BJ (cell line): Measurements from ENCODE around the gene SLX4IP. TPM values are rescaled to one million over a fixed set of nuclear protein-coding genes. Genes with fewer than 3 reads are reported as not detected.

Experiments used
- CTCF ChIA-PET: fragments of 350-600 bp; formaldehyde crosslinking; extraction: SDS; loops from one replicate; lab custom pipeline; 2021; ENCODE audit warnings: antibody characterized with exemption, inconsistent platforms; lab: Yijun Ruan, JAX
- POLR2A ChIA-PET: fragments of 300-600 bp; sonication (Branson Sonifier 250); formaldehyde crosslinking; extraction: SDS; loops from one replicate; lab custom pipeline; 2021; ENCODE audit warnings: antibody characterized with exemption; lab: Charles Lee
- DNase-seq: peaks from one replicate; pipeline ENCODE4 v3.0.0-alpha.2; 2011; ENCODE audit warnings: low read depth
- H3K27me3 ChIP-seq: 2 replicates; pipeline ENCODE4 v1.6.0; 2011; ENCODE audit warnings: low read length; ENCODE audit not compliant: control insufficient read depth, insufficient read depth
- H3K36me3 ChIP-seq: 2 replicates; pipeline ENCODE4 v1.5.1; 2011; ENCODE audit warnings: low read length; ENCODE audit not compliant: control insufficient read depth, insufficient read depth
- H3K4me3 ChIP-seq: 2 replicates; pipeline ENCODE4 v1.5.1; 2011; ENCODE audit warnings: low read depth, mild to moderate bottlenecking, control low read depth, low read length
- polyA plus RNA-seq: library from polyadenylated mRNA; depleted of rRNA; stranded (reverse); fragments of >200 nt; gene quantifications from 2 replicates; pipeline ENCODE4 v1.2.3, GENCODE V29; 2011
- TF ChIP-seq, protein P1 (sequence below): IDR thresholded peaks from 2 replicates; pipeline ENCODE4 v1.5.1; 2011; ENCODE audit warnings: low read depth, mild to moderate bottlenecking, control low read depth, inconsistent platforms, low read length, moderate library complexity; ENCODE audit not compliant: insufficient read depth

The SLX4IP gene
- polyA plus RNA-seq, 1 experiment = 1.6 TPM

DNA sequence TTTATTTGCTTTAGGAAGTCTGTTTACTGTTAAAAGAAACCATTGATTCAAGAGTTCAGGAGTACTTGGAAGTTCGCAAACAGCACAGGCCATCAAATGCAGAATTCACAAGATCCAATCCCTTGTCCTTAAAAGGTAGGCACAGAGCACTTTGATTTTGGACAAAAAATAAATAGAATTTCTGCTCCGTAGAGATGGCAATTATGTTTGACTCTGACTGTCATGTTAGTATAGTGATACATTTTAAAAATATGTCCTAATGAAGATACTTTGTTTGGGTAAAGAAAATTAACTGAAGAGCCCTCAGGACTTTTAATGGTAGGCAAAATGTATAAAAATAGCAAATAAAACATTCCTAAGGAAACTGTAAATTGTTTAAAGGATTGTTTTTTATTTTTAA is 125.6 kb downstream of the SLX4IP start:
- H3K36me3 ChIP-seq = no peaks in the 10 kb centered on the region
- TF ChIP-seq, protein P1, sequence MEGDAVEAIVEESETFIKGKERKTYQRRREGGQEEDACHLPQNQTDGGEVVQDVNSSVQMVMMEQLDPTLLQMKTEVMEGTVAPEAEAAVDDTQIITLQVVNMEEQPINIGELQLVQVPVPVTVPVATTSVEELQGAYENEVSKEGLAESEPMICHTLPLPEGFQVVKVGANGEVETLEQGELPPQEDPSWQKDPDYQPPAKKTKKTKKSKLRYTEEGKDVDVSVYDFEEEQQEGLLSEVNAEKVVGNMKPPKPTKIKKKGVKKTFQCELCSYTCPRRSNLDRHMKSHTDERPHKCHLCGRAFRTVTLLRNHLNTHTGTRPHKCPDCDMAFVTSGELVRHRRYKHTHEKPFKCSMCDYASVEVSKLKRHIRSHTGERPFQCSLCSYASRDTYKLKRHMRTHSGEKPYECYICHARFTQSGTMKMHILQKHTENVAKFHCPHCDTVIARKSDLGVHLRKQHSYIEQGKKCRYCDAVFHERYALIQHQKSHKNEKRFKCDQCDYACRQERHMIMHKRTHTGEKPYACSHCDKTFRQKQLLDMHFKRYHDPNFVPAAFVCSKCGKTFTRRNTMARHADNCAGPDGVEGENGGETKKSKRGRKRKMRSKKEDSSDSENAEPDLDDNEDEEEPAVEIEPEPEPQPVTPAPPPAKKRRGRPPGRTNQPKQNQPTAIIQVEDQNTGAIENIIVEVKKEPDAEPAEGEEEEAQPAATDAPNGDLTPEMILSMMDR = no peak
- no peak for DNase-seq
- CTCF ChIA-PET = no interaction called here
- no peaks in the 10 kb centered on the region for H3K27me3 ChIP-seq
- no peak overlapping the region for H3K4me3 ChIP-seq
- POLR2A ChIA-PET = no interaction called here

DNA sequence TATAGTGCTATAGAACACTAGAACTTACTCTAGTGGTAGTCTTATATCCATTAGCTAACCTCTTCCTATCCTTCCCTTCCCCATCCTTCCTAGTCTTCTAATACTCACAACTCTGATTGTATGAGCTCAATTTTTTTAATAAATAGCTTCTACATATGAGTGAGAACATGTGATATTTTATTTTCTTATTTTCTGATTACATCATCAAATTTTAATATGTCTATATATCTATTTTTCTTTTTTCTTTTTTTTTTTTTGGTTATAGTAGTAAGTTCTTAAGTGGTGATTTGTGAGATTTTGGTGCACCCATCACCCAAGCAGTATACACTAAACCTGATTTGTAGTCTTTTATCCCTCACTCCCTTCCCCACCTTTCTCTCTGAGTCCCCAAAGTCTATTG is 126.2 kb downstream of the SLX4IP start:
- Histone ChIP-seq H3K36me3 (no peaks in the 10 kb centered on the region), H3K4me3 (no peak overlapping the region), H3K27me3 (no peaks in the 10 kb centered on the region)
- TF ChIP-seq, protein P1 = no peak
- ChIA-PET CTCF (no interaction called here), POLR2A (no interaction called here)
- DNase-seq = no peak

DNA sequence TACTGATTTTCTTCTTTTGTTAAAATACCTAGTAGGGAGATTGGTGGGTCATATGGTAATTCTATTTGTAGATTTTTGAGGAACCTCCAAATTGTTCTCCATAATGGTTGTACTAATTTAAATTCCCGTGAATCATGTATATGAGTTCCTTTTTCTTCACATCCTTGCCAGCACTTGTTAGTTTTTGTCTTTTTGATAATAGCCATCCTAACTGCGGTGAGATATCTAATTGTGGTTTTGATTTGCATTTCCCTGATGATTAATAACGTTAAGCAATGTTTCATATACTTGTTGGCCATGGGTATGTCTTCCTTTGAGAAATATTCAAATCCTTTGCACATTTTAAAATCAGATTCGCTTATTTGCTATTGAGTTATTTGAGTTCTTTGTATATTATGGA is 127.8 kb downstream of the SLX4IP start:
- ChIA-PET POLR2A (no interaction called here), CTCF (no interaction called here)
- no peak for DNase-seq
- TF ChIP-seq, protein P1 = no peak
- H3K36me3 ChIP-seq = no peaks in the 10 kb centered on the region
- H3K4me3 ChIP-seq = no peak overlapping the region
- H3K27me3 ChIP-seq = no peaks in the 10 kb centered on the region

DNA sequence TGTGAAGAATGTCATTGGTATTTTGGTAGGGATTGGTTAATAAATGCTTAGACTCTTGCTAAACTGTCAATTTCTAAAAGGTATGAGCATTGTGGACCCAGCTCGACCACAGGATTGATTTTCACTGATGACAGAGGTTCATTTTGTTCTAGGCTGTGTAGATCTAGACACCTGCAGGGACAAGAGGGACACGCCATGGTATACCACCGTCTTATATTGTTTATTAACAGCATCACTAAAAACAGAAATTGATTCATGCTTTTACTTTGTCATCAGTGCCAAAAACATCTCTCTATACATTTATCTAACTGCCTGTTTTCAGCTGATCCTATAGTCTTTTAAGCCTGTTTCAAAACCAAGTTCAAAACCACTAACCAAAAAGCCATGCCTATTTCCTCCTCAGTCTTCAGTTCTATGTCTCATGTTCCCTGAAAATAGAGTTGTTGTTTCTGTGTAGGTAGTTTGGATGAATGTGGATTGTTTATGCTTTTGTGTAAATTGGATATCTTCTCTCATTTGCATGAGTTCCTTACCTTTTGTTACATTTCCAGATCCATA is 128.9 kb downstream of the SLX4IP start:
- no peak for DNase-seq
- ChIA-PET CTCF (no interaction called here), POLR2A (no interaction called here)
- TF ChIP-seq, protein P1 = no peak
- Histone ChIP-seq H3K27me3 (no peaks in the 10 kb centered on the region), H3K36me3 (no peaks in the 10 kb centered on the region), H3K4me3 (no peak overlapping the region)

DNA sequence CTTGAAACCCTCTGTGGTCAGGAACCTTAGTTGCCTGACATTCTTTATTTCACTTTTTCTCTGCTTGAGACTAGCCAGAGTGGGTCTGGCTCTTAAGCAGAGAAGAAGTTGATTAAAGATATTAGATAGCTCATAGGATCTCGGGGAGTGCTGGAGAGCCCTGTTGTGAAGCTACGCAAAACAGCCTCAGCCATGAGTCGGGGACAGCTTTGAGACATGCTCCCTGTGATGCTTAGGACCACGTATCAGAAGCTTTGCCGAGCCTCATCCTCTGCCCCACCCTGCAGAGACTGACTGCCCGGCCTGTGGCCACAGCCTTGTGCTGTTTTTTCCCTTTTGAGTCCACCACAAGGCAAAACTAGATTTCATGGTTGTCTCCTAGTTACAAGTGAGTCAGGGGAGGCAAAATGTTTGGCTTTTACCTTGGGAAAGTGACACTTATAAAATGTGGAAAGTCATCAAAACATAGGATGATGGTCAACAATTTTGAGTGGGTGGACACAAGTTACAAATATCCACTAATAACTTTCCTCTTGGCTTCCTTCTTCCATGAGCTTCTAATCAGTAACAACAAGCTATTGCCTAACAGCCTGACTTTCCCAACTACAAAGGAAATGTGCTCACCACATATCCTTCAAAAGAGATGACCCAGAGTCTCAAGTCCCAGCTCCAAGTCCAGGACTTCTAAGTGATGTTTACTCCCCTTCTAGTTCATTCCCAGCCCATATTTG is 130.3 kb downstream of the SLX4IP start:
- Histone ChIP-seq H3K27me3 (no peaks in the 10 kb centered on the region), H3K36me3 (no peaks in the 10 kb centered on the region), H3K4me3 (no peak overlapping the region)
- DNase-seq = peak; percentile 65
- CTCF ChIA-PET = interaction anchor here (1.0 to 1.5 kb wide), 5 partner anchors 10 to 588 kb away, joined by 3 to 5 read pairs (median 3); no protein-coding TSS in a partner anchor
- TF ChIP-seq, protein P1 = no peak
- POLR2A ChIA-PET = no interaction called here
